Head of caudate nucleus (tissue), 42 donors: ENCODE measurements around the gene COBL.

ENCODE experiments used
- DNase-seq, 42 donors: peaks; one replicate each; pipeline versions ENCODE4 v3.0.0 to v3.0.0-alpha.2; 2020 to 2021; ENCODE audit warnings: mixed read lengths in 7 of 42
- intact Hi-C: fragments of 100-400 bp; cut with DNase I; formaldehyde crosslinking; loops from one replicate; pipeline ENCODE4 v1.15.0; 2022

The COBL gene

GRCh38 chr7:51019891-51020870 is 296.4 kb downstream of the COBL start:
- intact Hi-C loops, result no loop called here
- DNase-seq, result peak in 39 of 42 donors; percentile 27 to 93 (median 69)

- DNase-seq, result peak in 1 of 42 donors; percentile 27
- intact Hi-C loops, result no loop called here
Measured at GRCh38 chr7:51019191-51019844, 297.3 kb downstream of the COBL start.

- DNase-seq, result peak in 1 of 42 donors; percentile 41
Measured at GRCh38 chr7:51017576-51018535, 298.8 kb downstream of the COBL start.

GRCh38 chr7:51016546-51016945 is 300.1 kb downstream of the COBL start:
- intact Hi-C loops, result no loop called here
- peak in 1 of 42 donors; percentile 31 for DNase-seq

More at GRCh38 chr7:51017576-51018535, 298.8 kb downstream of the COBL start:
- intact Hi-C loops, result no loop called here

- peak in 1 of 42 donors; percentile 40 for DNase-seq
- intact Hi-C loops, result no loop called here
Measured at GRCh38 chr7:51015581-51015980, 301.0 kb downstream of the COBL start.

- DNase-seq, result peak in 2 of 42 donors; percentile 32 to 34
- intact Hi-C loops, result no loop called here
Measured at GRCh38 chr7:51014811-51015210, 301.8 kb downstream of the COBL start.

GRCh38 chr7:51013861-51014511 is 302.6 kb downstream of the COBL start:
- intact Hi-C loops, result no loop called here
- peak in 1 of 42 donors; percentile 37 for DNase-seq

GRCh38 chr7:51013218-51013786 is 303.3 kb downstream of the COBL start:
- peak in 2 of 42 donors; percentile 25 to 36 for DNase-seq
- intact Hi-C loops, result no loop called here

GRCh38 chr7:51012569-51013217 is 303.9 kb downstream of the COBL start:
- no peak for DNase-seq
- intact Hi-C loops, result no loop called here

- intact Hi-C loops, result no loop called here
- DNase-seq, result peak in 1 of 42 donors; percentile 38
Measured at GRCh38 chr7:51011710-51012350, 304.8 kb downstream of the COBL start.

- DNase-seq, result no peak
- intact Hi-C loops, result no loop called here
Measured at GRCh38 chr7:51010534-51010933, 306.1 kb downstream of the COBL start.

GRCh38 chr7:51009716-51010496 is 306.7 kb downstream of the COBL start:
- DNase-seq, result no peak
- intact Hi-C loops, result no loop called here

GRCh38 chr7:51007551-51008505 is 308.8 kb downstream of the COBL start:
- intact Hi-C loops, result no loop called here
- DNase-seq, result no peak

GRCh38 chr7:51006483-51007235 is 309.9 kb downstream of the COBL start:
- DNase-seq, result no peak
- intact Hi-C loops, result no loop called here

GRCh38 chr7:51005074-51005473 is 311.5 kb downstream of the COBL start:
- intact Hi-C loops, result no loop called here
- no peak for DNase-seq
